Skeletal muscle tissue (tissue), 4 donors: ENCODE measurements around the gene B4GALNT4. TPM values are rescaled to one million over a fixed set of nuclear protein-coding genes. Genes with fewer than 3 reads are reported as not detected.

Experiments used
- H3K27ac ChIP-seq: one replicate; pipeline ENCODE4 v1.7.0; 2013; ENCODE audit warnings: mild to moderate bottlenecking, low read depth, low read length, inconsistent platforms
- H3K27me3 ChIP-seq, 3 donors: one replicate each; pipeline ENCODE4 v1.7.0; 2013; ENCODE audit warnings: low read length in 3 of 3; ENCODE audit not compliant: control insufficient read depth in 3 of 3, insufficient read depth in 3 of 3
- H3K36me3 ChIP-seq, 3 donors: one replicate each; pipeline ENCODE4 v1.7.0; 2013; ENCODE audit warnings: low read length in 3 of 3; ENCODE audit not compliant: control insufficient read depth in 3 of 3, insufficient read depth in 3 of 3
- H3K4me1 ChIP-seq, 3 donors: one replicate each; pipeline ENCODE4 v1.7.0; 2013; ENCODE audit warnings: low read length in 3 of 3, mild to moderate bottlenecking in 3 of 3; ENCODE audit not compliant: control insufficient read depth in 3 of 3, insufficient read depth in 3 of 3
- H3K4me3 ChIP-seq, 3 donors: one replicate each; pipeline ENCODE4 v1.7.0; 2013; ENCODE audit warnings: low read length in 3 of 3
- H3K9ac ChIP-seq, 3 donors: one replicate each; pipeline ENCODE4 v1.7.0; 2013; ENCODE audit warnings: low read length in 3 of 3, mild to moderate bottlenecking in 3 of 3, moderate library complexity in 2 of 3, low read depth in 1 of 3
- H3K9me3 ChIP-seq, 3 donors: one replicate each; pipeline ENCODE4 v1.7.0; 2013; ENCODE audit warnings: low read length in 3 of 3; ENCODE audit not compliant: control insufficient read depth in 3 of 3
- total RNA-seq: library from RNA; depleted of rRNA; stranded (reverse); fragments of >200 nt; gene quantifications from one replicate; pipeline ENCODE4 v1.2.3, GENCODE V29; 2014
- donor health status: Osteomylitis.

The B4GALNT4 gene
- total RNA-seq, 1 donor from 2014 or later: 5.2 TPM

DNA sequence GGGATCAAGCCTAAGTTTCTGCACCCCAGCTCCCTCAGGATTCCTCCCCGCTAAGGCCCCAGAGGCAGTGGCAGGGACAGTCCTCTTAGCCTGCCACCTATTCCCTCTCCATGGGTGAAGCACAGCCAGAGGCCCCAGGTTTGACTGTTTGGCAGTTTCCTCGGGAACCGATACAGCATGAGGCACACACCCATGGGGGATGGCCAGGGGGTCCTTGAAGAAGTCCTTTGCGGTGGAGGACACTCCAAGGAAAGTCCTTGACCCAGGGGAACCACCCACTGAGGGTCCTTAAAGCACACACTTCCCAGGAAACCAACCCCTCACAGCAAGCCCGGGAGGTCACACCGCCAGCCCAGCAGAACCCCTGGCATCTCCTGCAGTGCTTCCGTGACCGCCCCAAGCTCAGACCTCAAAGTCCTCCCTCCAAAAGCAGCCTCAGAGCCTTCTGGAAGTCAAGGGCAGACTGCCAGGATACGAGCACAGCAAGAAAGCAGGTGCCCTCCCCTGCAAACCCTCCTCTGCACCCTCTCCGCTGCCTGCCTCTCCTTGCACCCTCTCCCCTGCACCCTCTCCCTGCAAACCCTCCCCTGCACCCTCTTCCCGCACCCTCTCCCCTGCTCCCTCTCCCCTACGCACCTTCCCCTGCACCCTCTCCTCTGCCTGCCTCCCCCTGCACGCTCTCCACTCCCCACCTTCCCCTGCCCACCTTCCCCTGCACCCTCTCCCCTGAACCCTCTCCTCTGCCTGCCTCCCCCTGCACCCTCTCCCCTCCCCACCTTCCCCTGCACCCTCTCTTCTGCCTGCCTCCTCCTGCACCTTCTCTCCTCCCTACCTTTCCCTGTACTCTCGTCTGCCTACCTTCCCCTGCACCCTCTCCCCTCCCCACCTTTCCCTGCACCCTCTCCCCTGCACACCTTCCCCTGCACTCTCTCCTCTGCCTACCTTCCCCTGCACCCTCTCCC is 44.1 kb downstream of the B4GALNT4 start:
- H3K9me3 ChIP-seq: no peaks in the 10 kb centered on the region
- no peak overlapping the region for H3K9ac ChIP-seq
- H3K27ac ChIP-seq: no peak overlapping the region
- H3K27me3 ChIP-seq: peaks cover 41 to 53% (median 45%) of the 10 kb centered on the region in 3 donors
- no peaks in the 10 kb centered on the region for H3K36me3 ChIP-seq
- no peak overlapping the region for H3K4me3 ChIP-seq
- peaks cover 4 to 8% (median 5%) of the 10 kb centered on the region in 3 donors for H3K4me1 ChIP-seq

GRCh38 chr11:414318-414857 is 45.1 kb downstream of the B4GALNT4 start:
- peaks cover 4 to 8% (median 5%) of the 10 kb centered on the region in 3 donors for H3K4me1 ChIP-seq
- H3K36me3 ChIP-seq: no peaks in the 10 kb centered on the region
- no peaks in the 10 kb centered on the region for H3K9me3 ChIP-seq
- H3K27me3 ChIP-seq: peaks cover 39 to 52% (median 49%) of the 10 kb centered on the region in 3 donors
- peak overlapping the region; percentile 64 to 66 (median 65) for H3K4me3 ChIP-seq
- H3K9ac ChIP-seq: peak overlapping the region in 2 of 3 donors; percentile 25 to 33
- peak overlapping the region; percentile 36 for H3K27ac ChIP-seq

DNA sequence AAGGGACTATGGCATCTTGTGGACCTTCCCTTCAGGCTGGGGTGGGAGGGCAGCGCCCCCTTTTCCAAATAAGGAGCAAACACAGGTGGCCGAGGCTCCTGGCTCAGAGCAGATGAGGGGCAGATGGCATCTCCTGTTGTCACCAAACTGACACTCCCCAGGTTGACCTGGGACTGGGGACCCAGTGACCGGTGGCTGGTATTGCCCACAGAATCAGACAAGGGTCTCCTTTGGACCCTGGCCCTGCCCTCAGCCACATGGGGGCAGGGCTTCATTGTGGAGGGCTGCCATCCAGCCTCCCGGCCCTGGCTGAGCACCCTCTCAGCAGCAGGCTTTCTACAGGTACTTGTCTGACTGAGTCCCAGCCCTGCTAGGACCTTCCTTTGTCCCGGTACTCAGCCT is 46.3 kb downstream of the B4GALNT4 start:
- Histone ChIP-seq H3K9ac (peak overlapping the region in 2 of 3 donors; percentile 16 to 32), H3K4me3 (peak overlapping the region in 2 of 3 donors; percentile 23 to 58), H3K27ac (peak overlapping the region; percentile 47), H3K9me3 (no peaks in the 10 kb centered on the region), H3K36me3 (no peaks in the 10 kb centered on the region), H3K27me3 (peaks cover 41 to 54% (median 52%) of the 10 kb centered on the region in 3 donors), H3K4me1 (peaks cover 4 to 8% (median 5%) of the 10 kb centered on the region in 3 donors)

- Histone ChIP-seq H3K9me3 (no peaks in the 10 kb centered on the region), H3K36me3 (no peaks in the 10 kb centered on the region), H3K4me3 (peak overlapping the region in 2 of 3 donors; percentile 45 to 58), H3K4me1 (peaks cover 4 to 8% (median 5%) of the 10 kb centered on the region in 3 donors), H3K27me3 (peaks cover 41 to 55% (median 54%) of the 10 kb centered on the region in 3 donors), H3K9ac (peak overlapping the region in 2 of 3 donors; percentile 32 to 64), H3K27ac (peak overlapping the region; percentile 47)
Measured at GRCh38 chr11:416051-416756, 46.9 kb downstream of the B4GALNT4 start.

- peaks cover 4 to 8% (median 5%) of the 10 kb centered on the region in 3 donors for H3K4me1 ChIP-seq
- H3K27ac ChIP-seq: peak overlapping the region; percentile 47
- no peaks in the 10 kb centered on the region for H3K9me3 ChIP-seq
- H3K4me3 ChIP-seq: peak overlapping the region; percentile 30 to 58 (median 45)
- no peaks in the 10 kb centered on the region for H3K36me3 ChIP-seq
- H3K27me3 ChIP-seq: peaks cover 41 to 55% (median 54%) of the 10 kb centered on the region in 3 donors
- peak overlapping the region in 2 of 3 donors; percentile 32 to 64 for H3K9ac ChIP-seq
Measured at GRCh38 chr11:416757-417621, 47.7 kb downstream of the B4GALNT4 start.

GRCh38 chr11:417652-418342 is 48.5 kb downstream of the B4GALNT4 start:
- H3K36me3 ChIP-seq: no peaks in the 10 kb centered on the region
- peaks cover 4 to 7% (median 5%) of the 10 kb centered on the region in 3 donors for H3K4me1 ChIP-seq
- H3K27me3 ChIP-seq: peaks cover 41 to 55% (median 54%) of the 10 kb centered on the region in 3 donors
- no peak overlapping the region for H3K9ac ChIP-seq
- H3K9me3 ChIP-seq: no peaks in the 10 kb centered on the region
- H3K27ac ChIP-seq: no peak overlapping the region
- no peak overlapping the region for H3K4me3 ChIP-seq

- peaks cover 41 to 61% (median 60%) of the 10 kb centered on the region in 3 donors for H3K27me3 ChIP-seq
- H3K9ac ChIP-seq: no peak overlapping the region
- H3K4me3 ChIP-seq: no peak overlapping the region
- no peaks in the 10 kb centered on the region for H3K36me3 ChIP-seq
- peaks cover 0 to 5% (median 5%) of the 10 kb centered on the region in 3 donors for H3K4me1 ChIP-seq
- H3K9me3 ChIP-seq: no peaks in the 10 kb centered on the region
- no peak overlapping the region for H3K27ac ChIP-seq
Measured at GRCh38 chr11:418343-419247, 49.3 kb downstream of the B4GALNT4 start.

GRCh38 chr11:419248-420005 is 50.1 kb downstream of the B4GALNT4 start:
- peaks cover 47 to 63% (median 58%) of the 10 kb centered on the region in 3 donors for H3K27me3 ChIP-seq
- no peak overlapping the region for H3K4me3 ChIP-seq
- H3K36me3 ChIP-seq: no peaks in the 10 kb centered on the region
- peaks cover 0 to 5% (median 3%) of the 10 kb centered on the region in 3 donors for H3K4me1 ChIP-seq
- H3K9ac ChIP-seq: no peak overlapping the region
- no peak overlapping the region for H3K27ac ChIP-seq
- no peaks in the 10 kb centered on the region for H3K9me3 ChIP-seq
